ENCODE measurements around the gene ADAMTS9.

ADAMTS9 gene

GRCh38 chr3:64687781-64688604 lies at the start of gene ADAMTS9:
ADAMTS9 (minus strand) TSS chr3:64688000; CDS start chr3:64687657, 343 bp downstream.
- DNase-seq (ENCODE audit: low read depth in 3 of 3), result no peak

GRCh38 chr3:64732576-64732975 lies 44.8 kb upstream of the ADAMTS9 start:
- no peak for DNase-seq (ENCODE audit: low read depth in 3 of 3)

GRCh38 chr3:64730681-64731080 lies 42.9 kb upstream of the ADAMTS9 start:
- DNase-seq (ENCODE audit: low read depth in 3 of 3), result no peak

- DNase-seq (ENCODE audit: low read depth in 3 of 3), result no peak
Observed at GRCh38 chr3:64728994-64729393, 41.2 kb upstream of the ADAMTS9 start.

GRCh38 chr3:64728428-64728827 lies 40.6 kb upstream of the ADAMTS9 start:
- no peak for DNase-seq (ENCODE audit: low read depth in 3 of 3)

GRCh38 chr3:64726414-64727090 lies 38.8 kb upstream of the ADAMTS9 start:
- DNase-seq (ENCODE audit: low read depth in 3 of 3), result no peak

GRCh38 chr3:64718976-64719375 lies 31.2 kb upstream of the ADAMTS9 start:
- no peak for DNase-seq (ENCODE audit: low read depth in 3 of 3)

GRCh38 chr3:64717872-64718613 lies 30.2 kb upstream of the ADAMTS9 start:
- no peak for DNase-seq (ENCODE audit: low read depth in 3 of 3)

GRCh38 chr3:64717411-64717810 lies 29.6 kb upstream of the ADAMTS9 start:
- DNase-seq (ENCODE audit: low read depth in 3 of 3), result no peak

GRCh38 chr3:64716110-64716710 lies 28.4 kb upstream of the ADAMTS9 start:
- no peak for DNase-seq (ENCODE audit: low read depth in 3 of 3)

GRCh38 chr3:64715211-64715982 lies 27.6 kb upstream of the ADAMTS9 start:
- DNase-seq (ENCODE audit: low read depth in 3 of 3), result no peak

- DNase-seq (ENCODE audit: low read depth in 3 of 3), result no peak
Observed at GRCh38 chr3:64708456-64708855, 20.7 kb upstream of the ADAMTS9 start.

- no peak for DNase-seq (ENCODE audit: low read depth in 3 of 3)
Observed at GRCh38 chr3:64705946-64706345, 18.1 kb upstream of the ADAMTS9 start.

- DNase-seq (ENCODE audit: low read depth in 3 of 3), result no peak
Observed at GRCh38 chr3:64696896-64697295, 9.1 kb upstream of the ADAMTS9 start.

- no peak for DNase-seq (ENCODE audit: low read depth in 3 of 3)
Observed at GRCh38 chr3:64694114-64694513, 6.3 kb upstream of the ADAMTS9 start.

GRCh38 chr3:64693031-64693430 lies 5.2 kb upstream of the ADAMTS9 start:
- no peak for DNase-seq (ENCODE audit: low read depth in 3 of 3)

GRCh38 chr3:64691051-64691450 lies 3.3 kb upstream of the ADAMTS9 start:
- no peak for DNase-seq (ENCODE audit: low read depth in 3 of 3)

GRCh38 chr3:64687086-64687780 lies 567 bp downstream of the ADAMTS9 start:
- DNase-seq (ENCODE audit: low read depth in 3 of 3), result no peak

GRCh38 chr3:64686446-64686908 lies 1.3 kb downstream of the ADAMTS9 start:
- DNase-seq (ENCODE audit: low read depth in 3 of 3), result no peak

GRCh38 chr3:64685800-64686445 lies 1.9 kb downstream of the ADAMTS9 start:
- no peak for DNase-seq (ENCODE audit: low read depth in 3 of 3)
